NCI-H345 treated with DMSO at 0.1 percent for 48 hours (cell line): ENCODE results near the gene GPC2.
"Not testable (repeated sequence)": the region's sequence is repeated elsewhere in the genome, so short reads cannot be mapped to it uniquely, and the experiment has no call there.

Experiments
- DNase-seq: peaks from one replicate; lab custom pipeline; 2025; ENCODE audit not compliant: unreplicated experiment; lab: John Stamatoyannopoulos, UW

Gene GPC2

GRCh38 chr7:100208911-100209408, 31.8 kb upstream of the GPC2 start:
- DNase-seq: no peak

DNA sequence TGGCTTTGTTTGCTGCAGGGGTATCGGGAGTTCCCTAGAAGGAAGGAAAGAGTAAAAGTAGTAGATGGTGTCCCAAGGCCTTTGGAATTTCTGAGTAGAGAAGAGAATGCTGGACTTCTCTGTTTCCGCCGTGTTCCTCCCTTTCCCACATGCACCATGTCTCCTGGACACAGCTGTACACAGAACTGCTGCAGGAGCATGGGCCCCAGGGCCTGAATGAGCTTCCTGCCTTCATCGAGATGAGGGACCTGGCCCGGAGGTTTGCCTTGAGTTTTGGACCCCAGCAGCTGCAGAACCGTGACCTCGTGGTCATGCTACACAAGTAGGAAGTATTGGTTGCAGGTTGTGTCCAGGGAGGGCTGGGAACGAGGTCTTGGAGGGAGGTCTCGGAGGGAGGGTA, 27.3 kb upstream of the GPC2 start:
- DNase-seq: no peak

DNA sequence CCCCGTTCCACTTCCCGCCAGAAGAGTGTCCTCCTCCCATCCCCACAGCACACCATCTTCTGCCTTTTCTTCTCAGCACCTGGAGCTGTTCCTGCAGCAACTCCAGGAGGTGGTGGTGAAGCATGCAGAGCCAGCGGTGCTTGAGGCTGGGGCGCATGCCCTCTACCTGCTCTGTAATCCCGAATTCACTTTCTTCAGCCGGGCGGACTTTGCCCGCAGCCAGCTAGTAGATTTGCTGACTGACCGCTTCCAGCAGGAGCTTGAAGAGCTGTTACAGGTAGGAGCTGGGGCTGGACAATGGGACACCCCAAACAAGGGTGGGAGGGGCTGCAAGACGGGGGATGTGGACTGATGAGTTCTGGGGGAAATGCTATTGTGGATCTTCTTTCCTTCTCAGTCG, 23.5 kb upstream of the GPC2 start:
- DNase-seq: no peak

DNA sequence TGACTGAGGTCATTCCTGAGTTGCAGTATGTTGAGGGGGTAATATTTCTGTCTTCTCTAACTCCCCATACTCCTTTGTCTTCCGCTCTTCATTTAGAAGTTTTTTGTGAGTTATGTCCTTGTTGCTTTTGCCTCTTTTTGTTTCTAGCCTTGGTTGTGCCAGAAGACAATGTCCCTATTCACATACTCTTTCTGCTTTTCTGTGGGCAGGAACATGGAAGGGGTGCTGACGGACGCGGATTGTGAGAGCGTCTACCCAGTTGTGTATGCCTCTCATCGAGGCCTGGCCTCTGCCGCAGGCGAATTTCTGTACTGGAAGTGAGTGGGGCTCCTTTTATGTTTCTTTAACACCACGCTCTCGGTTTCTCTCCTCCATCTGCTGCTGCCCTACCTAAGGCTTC, 21.1 kb upstream of the GPC2 start:
- no peak for DNase-seq

GRCh38 chr7:100195901-100196322, 18.7 kb upstream of the GPC2 start:
- not testable (repeated sequence) for DNase-seq

GRCh38 chr7:100195222-100195621, 18.0 kb upstream of the GPC2 start:
- no peak for DNase-seq

DNA sequence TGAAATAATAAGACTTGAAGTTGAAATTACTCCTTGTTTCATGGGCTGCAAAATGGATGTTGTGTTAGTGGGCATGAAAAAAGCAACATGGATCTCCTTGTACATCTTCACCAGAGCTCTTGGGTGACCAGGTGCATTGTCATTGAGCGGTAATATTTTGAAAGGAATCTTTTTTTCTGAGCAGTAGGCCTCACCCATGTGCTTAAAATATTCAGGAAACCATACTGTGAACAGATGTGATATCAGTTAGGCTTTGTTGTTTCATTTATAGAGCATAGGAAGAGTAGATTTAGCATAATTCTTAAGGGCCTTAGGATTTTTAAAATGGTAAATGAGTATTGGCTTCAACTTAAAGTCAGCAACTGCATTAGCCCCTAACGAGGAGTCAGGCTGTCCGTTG, 15.8 kb upstream of the GPC2 start:
- no peak for DNase-seq

DNA sequence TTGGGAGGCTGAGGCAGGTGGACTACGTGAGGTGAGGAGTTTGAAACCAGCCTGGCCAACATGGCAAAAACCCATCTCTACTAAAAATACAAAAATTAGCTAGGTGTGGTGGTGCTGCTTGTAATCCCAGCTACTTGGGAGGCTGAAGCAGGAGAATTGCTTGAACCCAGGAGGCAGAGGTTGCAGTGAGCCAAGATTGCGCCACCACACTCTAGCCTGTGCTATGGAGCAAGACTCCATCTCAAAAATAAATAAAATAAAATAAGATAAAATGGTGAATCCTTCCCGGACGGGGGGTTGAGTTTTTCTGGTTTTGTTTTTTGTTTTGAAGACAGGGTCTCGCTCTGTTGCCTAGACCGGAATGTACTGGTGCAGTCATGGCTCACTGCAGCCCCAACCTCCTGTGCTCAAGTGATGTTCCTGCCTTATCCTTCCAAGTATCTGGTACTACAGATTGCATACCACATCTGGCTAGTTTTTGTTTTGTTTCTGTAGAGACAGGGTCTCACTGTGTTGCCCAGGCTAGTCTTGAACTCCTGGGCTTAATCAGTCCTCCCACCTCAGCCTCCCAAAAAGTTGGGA, 15.2 kb upstream of the GPC2 start:
- not testable (repeated sequence) for DNase-seq

DNA sequence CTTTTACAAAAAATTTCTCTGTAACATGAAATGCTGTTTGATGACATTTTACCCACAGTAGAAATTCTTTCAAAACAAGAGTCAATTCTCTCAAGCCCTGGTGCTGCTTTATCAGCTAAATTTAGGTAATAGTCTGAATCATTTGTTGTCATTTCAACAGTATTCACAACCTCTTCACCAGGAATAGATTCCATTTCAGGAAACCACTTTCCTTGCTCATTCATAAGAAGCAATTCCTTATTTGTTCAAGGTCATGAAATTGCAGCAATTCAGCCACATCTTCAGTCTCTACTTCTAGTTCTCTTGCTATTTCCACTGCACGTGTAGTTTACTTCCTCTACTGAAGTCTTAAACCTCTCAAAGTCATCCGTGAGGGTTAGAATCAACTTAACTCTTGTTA, 14.6 kb upstream of the GPC2 start:
- DNase-seq: no peak

DNA sequence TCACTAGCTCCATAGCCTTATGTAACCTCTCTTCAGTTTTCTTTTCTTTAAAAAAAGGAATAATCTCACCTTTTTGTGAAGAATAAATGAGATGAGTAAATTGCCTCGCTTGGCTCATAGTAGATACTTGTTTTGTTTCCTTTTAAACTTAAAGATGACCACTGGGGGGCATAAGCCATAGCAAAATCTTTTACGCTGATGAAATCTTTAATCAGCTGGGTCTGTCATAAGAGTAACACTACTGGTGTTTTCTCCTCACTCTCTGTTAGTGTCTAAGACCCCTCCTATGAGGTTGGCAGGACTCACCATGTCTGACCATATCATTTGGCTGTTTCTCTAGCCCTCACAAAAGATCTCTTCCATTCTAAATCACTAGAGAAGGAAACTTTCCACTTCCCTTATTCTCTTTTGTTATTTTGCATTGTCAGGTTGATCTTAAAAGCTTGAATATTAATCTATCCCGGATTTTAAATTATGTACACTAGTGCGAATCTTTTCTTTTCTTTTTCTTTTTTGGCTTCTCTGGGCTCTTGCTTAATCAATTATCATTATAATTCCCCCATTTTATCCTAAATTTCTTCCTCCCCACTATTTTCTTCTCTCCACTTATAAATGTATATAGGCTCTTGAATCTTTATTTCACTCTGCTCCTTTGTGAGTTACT, 13.0 kb upstream of the GPC2 start:
- no peak for DNase-seq

GRCh38 chr7:100189061-100189460, 11.9 kb upstream of the GPC2 start:
- DNase-seq: no peak

GRCh38 chr7:100185726-100186125, 8.5 kb upstream of the GPC2 start:
- DNase-seq: no peak

GRCh38 chr7:100183090-100183489, 5.9 kb upstream of the GPC2 start:
- not testable (repeated sequence) for DNase-seq

- not testable (repeated sequence) for DNase-seq
Measured at GRCh38 chr7:100182616-100183015, 5.4 kb upstream of the GPC2 start.

DNA sequence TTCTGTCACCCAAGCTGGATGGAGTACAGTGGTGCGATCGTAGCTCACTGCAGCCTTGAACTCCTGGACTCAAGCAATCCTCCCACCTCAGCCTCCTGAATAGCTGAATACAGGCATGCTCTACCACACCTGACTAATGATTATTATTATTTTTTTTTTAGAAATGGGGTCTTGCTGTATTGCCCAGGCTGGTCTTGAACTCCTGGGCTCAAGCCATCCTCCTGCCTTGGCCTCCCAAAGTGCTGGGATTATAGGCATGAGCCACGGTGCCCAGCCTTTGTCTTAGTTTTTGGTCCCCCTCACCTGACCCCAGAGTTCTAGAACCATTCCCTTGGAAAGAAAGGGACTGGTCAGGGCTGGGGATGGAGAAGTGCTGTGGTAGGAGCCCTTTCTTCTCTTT, 2.9 kb upstream of the GPC2 start:
- DNase-seq: not testable (repeated sequence)

DNA sequence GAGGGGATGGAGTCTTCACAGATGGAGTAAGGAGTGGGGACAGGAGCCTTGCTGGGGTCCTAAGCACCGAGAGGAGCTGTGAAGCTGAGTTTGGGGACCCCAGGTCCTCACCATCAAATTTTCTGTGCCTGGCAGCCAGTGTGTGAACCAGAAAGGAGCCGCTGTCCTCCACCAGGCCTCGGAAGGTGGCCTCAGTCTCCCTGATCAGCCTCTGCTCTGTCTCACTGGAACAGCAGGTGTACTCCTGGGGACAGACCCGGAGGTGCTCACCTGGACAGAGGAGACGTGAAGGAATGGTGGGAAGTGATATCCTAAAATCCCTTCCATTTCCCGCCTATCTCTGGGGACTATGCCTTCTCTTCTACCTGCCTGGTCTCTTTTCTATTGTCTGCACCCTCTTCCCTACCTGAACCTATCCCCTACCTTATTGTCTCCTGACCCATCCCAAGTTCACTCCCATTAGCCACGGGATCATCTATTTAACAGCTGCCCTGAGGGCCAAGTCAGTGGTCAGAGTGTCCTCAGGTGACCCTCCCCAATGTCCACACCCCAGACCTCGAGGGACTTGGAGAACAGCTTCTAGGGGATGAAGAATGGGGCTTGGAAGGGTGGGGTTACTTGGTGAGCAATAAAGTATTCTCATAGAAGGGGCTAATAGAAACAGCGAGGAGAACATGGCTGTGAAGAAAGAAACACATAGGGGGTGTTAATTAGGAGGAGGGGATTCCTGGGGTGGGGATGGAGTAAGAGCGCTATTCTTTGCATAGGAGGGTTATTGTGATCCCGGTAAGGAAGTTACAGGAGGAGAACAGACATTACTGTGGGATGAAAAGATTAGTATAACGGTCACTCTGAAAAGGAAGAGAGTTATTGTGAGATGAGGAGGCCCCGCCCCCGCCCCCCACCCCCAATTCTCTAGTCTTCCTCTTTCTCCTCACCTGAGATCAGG, 811 bp downstream of the GPC2 start:
- DNase-seq: no peak

GRCh38 chr7:100175296-100175935, 1.8 kb downstream of the GPC2 start:
- no peak for DNase-seq

DNA sequence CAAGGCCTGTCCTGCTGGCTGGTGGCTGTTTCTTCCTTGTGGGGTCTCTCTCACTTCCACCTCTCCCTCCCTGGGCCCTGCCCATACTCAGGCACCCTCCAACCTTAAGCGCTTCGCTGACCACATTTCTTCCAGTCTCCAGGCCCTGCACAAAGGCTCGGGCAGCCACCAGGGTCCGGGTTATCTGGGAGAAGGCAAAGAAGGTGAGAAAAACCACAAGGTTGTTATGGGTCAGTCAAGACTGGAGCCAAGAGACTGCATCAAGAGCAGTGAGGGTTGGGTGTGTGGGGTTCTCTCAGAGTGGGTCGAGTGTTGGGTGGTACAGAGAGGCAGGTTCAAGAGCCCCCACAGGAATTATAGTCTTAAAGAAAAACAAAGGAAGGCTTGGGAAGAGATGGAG, 2.6 kb downstream of the GPC2 start:
- no peak for DNase-seq

DNA sequence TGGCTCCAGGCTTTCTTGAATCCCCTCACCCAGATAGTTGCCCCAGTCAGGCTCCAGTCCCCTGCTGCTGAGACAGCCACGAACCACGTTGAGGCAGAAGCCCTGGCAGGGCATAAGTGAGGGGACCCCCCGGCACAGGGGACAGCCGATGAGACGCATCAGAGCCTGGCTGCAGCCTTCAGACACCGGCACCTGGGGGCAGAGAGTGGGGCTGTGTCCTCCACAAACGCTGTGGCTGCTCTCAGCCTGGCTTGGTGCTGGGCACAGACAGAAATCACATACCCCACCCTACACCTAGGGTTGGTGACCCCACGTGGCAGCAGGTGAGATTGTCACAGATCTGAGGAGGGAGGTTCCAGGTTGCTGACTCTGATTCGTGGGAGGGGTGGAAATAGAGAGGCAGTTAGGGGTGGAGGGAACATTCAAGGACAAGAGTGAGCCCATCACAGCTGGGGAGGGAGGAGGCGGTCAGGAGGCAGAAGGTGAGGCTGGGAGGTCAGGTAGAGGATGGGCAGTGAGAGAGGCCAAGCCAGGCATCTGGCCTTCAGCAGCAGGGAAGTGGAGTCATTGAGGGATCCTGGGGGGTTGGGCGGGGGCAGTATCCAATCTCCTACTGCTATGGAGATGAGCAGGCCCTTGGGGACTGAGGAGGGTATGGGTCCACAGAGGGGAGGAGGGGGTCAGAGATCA, 3.2 kb downstream of the GPC2 start:
- no peak for DNase-seq

- no peak for DNase-seq
Measured at GRCh38 chr7:100171840-100172239, 5.3 kb downstream of the GPC2 start.
